ENCODE measurements around the gene CEPT1. TPM values are rescaled to one million over a fixed set of nuclear protein-coding genes. Genes with fewer than 3 reads are reported as not detected.

Gene CEPT1
- total and polyA plus RNA-seq, 9 of the 15 experiments (the other 6 are each of a cell fraction or from before 2014, with no cell fraction given): 24.4 to 72.6 (median 42.4) TPM

- TF ChIP-seq PRDM10 (IDR thresholded peaks at IDR 0.05; ENCODE audit: partially characterized antibody): no peak
Observed at GRCh38 chr1:111127923-111128643, 11.9 kb upstream of the CEPT1 start (continued).

DNA sequence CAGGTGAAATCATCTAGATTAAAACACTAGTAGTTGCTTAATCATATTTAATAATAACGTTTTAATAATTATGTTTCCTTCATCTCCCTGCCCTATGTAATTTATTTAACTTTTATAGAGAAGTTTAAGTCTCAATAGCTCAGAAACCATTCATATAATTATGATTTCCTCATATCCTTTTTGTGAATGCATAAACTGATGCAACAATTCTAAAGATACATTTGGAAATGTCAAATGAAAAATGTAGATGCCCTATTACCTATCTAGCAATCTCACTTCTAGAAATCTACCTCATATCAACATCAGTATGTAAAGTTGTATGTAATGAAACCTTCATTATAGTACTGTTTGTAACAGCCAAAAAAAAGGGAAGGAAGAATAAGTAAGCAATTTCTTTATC is 10.6 kb upstream of the CEPT1 start:
- H3K4me1 ChIP-seq (replicated peaks in 1 of 2; ENCODE audit: control insufficient read depth in 2 of 2, insufficient read depth in 2 of 2, low read length in 2 of 2): no peaks in the 10 kb centered on the region
- H2AFZ ChIP-seq (ENCODE audit: low read depth, low read length): no peak overlapping the region
- FAIRE-seq (no peak), ATAC-seq (no peak), DNase-seq (ENCODE audit: extremely low read depth in 1 of 4, low spot score in 3 of 4) (no peak)
- intact Hi-C loops (cut with micrococcal nuclease): no loop called here
- no peaks in the 10 kb centered on the region for H3K79me2 ChIP-seq (ENCODE audit: control insufficient read depth, insufficient read depth, low read length)
- no peaks in the 10 kb centered on the region for H3K9me1 ChIP-seq (ENCODE audit: control insufficient read depth, insufficient read depth, low read length)
- H3K4me2 ChIP-seq (ENCODE audit: insufficient read depth, low read length): no peak overlapping the region
- no peak overlapping the region for H3K27ac ChIP-seq (ENCODE audit: extremely low read depth, low read depth, low read length)
- CTCF ChIA-PET (ENCODE audit: low intra/inter-chr PET ratio): no interaction called here
- H3K9ac ChIP-seq (ENCODE audit: insufficient read depth in 1 of 2, low read depth in 2 of 2, low read length in 2 of 2): no peak overlapping the region
- POLR2A ChIA-PET: no interaction called here
- no peaks in the 10 kb centered on the region for H3K27me3 ChIP-seq (ENCODE audit: control insufficient read depth in 2 of 2, insufficient read depth in 2 of 2, low read length in 2 of 2)
- no peak overlapping the region for H3K4me3 ChIP-seq
- H3K9me3 ChIP-seq (replicated peaks; ENCODE audit: control insufficient read depth, insufficient read depth, low read depth, low read length): no peaks in the 10 kb centered on the region
- BruUV-seq (replicated peaks): no TSS peak
- TF ChIP-seq CBFA2T3 (IDR thresholded peaks at IDR 0.05) (no peak), CEBPB (tag; IDR thresholded peaks at IDR 0.05) (peak; percentile 42; the same call in 1 of the 2 replicates), CEBPG (CRISPR knock-in tag; IDR thresholded peaks at IDR 0.05) (no peak), CEBPG (tag; conservative IDR thresholded peaks at IDR 0.05 in 1 of 2, IDR thresholded peaks at IDR 0.05 in 1 of 2) (0 out of 4 replicates have a peak, but pooled peaks of 1 of the 2 experiments have one; percentile 19)
- peaks cover 57% of the 10 kb centered on the region for H3K36me3 ChIP-seq (ENCODE audit: control insufficient read depth, insufficient read depth, low read length)
- WGBS (ENCODE audit: insufficient coverage, low coverage, missing lambda C conversion rate): 12% methylated on average over 1 of the region's 1 CpG
- in situ Hi-C loops (cut with MboI): no loop called here
- no peaks in the 10 kb centered on the region for H4K20me1 ChIP-seq (replicated peaks; ENCODE audit: control insufficient read depth, insufficient read depth, low read length)

Data from K562 (cell line).